SJCRH30 (cell line): ENCODE measurements around the gene HLA-C. TPM values are rescaled to one million over a fixed set of nuclear protein-coding genes. Genes with fewer than 3 reads are reported as not detected.

Experiments
- DNase-seq, 2 experiments: peaks; one replicate each; pipeline ENCODE4 v3.0.0-alpha.2; 2015 to 2020
- H3K27ac ChIP-seq: fragments of 250-450 bp; sonication (Bioruptor Pico); 2 replicates; pipeline ENCODE4 v1.5.1; 2020; ENCODE audit warnings: mild to moderate bottlenecking, moderate library complexity
- H3K27me3 ChIP-seq: fragments of 250-450 bp; sonication (Bioruptor Pico); 2 replicates; pipeline ENCODE4 v1.5.1; 2020; ENCODE audit warnings: mild to moderate bottlenecking, moderate library complexity
- H3K36me3 ChIP-seq: fragments of 250-450 bp; sonication (Bioruptor Pico); 2 replicates; pipeline ENCODE4 v1.5.1; 2020; ENCODE audit warnings: mild to moderate bottlenecking, moderate library complexity
- H3K4me1 ChIP-seq: fragments of 250-450 bp; sonication (Bioruptor Pico); 2 replicates; pipeline ENCODE4 v1.5.1; 2020; ENCODE audit warnings: mild to moderate bottlenecking, moderate library complexity
- H3K4me3 ChIP-seq: fragments of 250-450 bp; sonication (Bioruptor Pico); 2 replicates; pipeline ENCODE4 v1.5.1; 2020; ENCODE audit warnings: mild to moderate bottlenecking, moderate library complexity
- H3K9me3 ChIP-seq: fragments of 250-450 bp; sonication (Bioruptor Pico); replicated peaks from 2 replicates; pipeline ENCODE4 v1.5.1; 2020; ENCODE audit warnings: mild to moderate bottlenecking, moderate library complexity
- total RNA-seq: library from RNA; depleted of rRNA; stranded (reverse); fragments of >200 nt; shearing (Covaris generic); gene quantifications from 2 replicates; pipeline ENCODE4 v1.2.3, GENCODE V29; 2014; rRNA removed

The HLA-C gene
- 0.73 TPM in 1 of 2 replicates, not detected in the other for total RNA-seq

GRCh38 chr6:31271641-31272357, at the start of gene HLA-C:
HLA-C (minus strand) TSS chr6:31272092; CDS start chr6:31272071, 21 bp downstream.
- Histone ChIP-seq H3K4me1 (no peaks in the 10 kb centered on the region), H3K36me3 (no peaks in the 10 kb centered on the region), H3K27me3 (no peaks in the 10 kb centered on the region), H3K4me3 (no peak within 1 kb of the TSS), H3K9me3 (no peaks in the 10 kb centered on the region), H3K27ac (no peak within 1 kb of the TSS)
- peak in 1 of 2 experiments; percentile 3 for DNase-seq

GRCh38 chr6:31321005-31321707, 49.3 kb upstream of the HLA-C start:
- H3K27ac ChIP-seq: no peak overlapping the region
- no peaks in the 10 kb centered on the region for H3K4me1 ChIP-seq
- no peak for DNase-seq
- H3K27me3 ChIP-seq: no peaks in the 10 kb centered on the region
- H3K36me3 ChIP-seq: no peaks in the 10 kb centered on the region
- H3K4me3 ChIP-seq: no peak overlapping the region
- H3K9me3 ChIP-seq: no peaks in the 10 kb centered on the region

- Histone ChIP-seq H3K9me3 (no peaks in the 10 kb centered on the region), H3K4me3 (no peak overlapping the region), H3K4me1 (no peaks in the 10 kb centered on the region), H3K36me3 (no peaks in the 10 kb centered on the region), H3K27me3 (no peaks in the 10 kb centered on the region), H3K27ac (no peak overlapping the region)
- peak in 1 of 2 experiments; percentile 7 for DNase-seq
Observed at GRCh38 chr6:31317036-31317435, 45.1 kb upstream of the HLA-C start.

- Histone ChIP-seq H3K4me3 (no peak overlapping the region), H3K9me3 (no peaks in the 10 kb centered on the region), H3K36me3 (no peaks in the 10 kb centered on the region), H3K4me1 (no peaks in the 10 kb centered on the region), H3K27me3 (0 out of 2 replicates have a peak, but pooled peaks cover 3% of the 10 kb centered on the region), H3K27ac (no peak overlapping the region)
- DNase-seq: no peak
Observed at GRCh38 chr6:31309641-31310040, 37.7 kb upstream of the HLA-C start.

- no peak overlapping the region for H3K27ac ChIP-seq
- H3K4me1 ChIP-seq: no peaks in the 10 kb centered on the region
- no peak overlapping the region for H3K4me3 ChIP-seq
- H3K9me3 ChIP-seq: no peaks in the 10 kb centered on the region
- DNase-seq: no peak
- H3K27me3 ChIP-seq: 0 out of 2 replicates have a peak, but pooled peaks cover 3% of the 10 kb centered on the region
- no peaks in the 10 kb centered on the region for H3K36me3 ChIP-seq
Observed at GRCh38 chr6:31308845-31309175, 36.9 kb upstream of the HLA-C start.

GRCh38 chr6:31308050-31308844, 36.4 kb upstream of the HLA-C start:
- H3K27me3 ChIP-seq: 0 out of 2 replicates have a peak, but pooled peaks cover 3% of the 10 kb centered on the region
- H3K4me3 ChIP-seq: no peak overlapping the region
- H3K36me3 ChIP-seq: no peaks in the 10 kb centered on the region
- H3K4me1 ChIP-seq: no peaks in the 10 kb centered on the region
- DNase-seq: no peak
- no peak overlapping the region for H3K27ac ChIP-seq
- H3K9me3 ChIP-seq: no peaks in the 10 kb centered on the region

GRCh38 chr6:31307669-31308049, 35.8 kb upstream of the HLA-C start:
- no peaks in the 10 kb centered on the region for H3K9me3 ChIP-seq
- 0 out of 2 replicates have a peak, but pooled peaks cover 3% of the 10 kb centered on the region for H3K27me3 ChIP-seq

GRCh38 chr6:31305703-31306219, 33.9 kb upstream of the HLA-C start:
- DNase-seq: no peak
- Histone ChIP-seq H3K27ac (no peak overlapping the region), H3K36me3 (no peaks in the 10 kb centered on the region), H3K4me1 (no peaks in the 10 kb centered on the region), H3K9me3 (no peaks in the 10 kb centered on the region), H3K27me3 (no peaks in the 10 kb centered on the region), H3K4me3 (no peak overlapping the region)

More at GRCh38 chr6:31307669-31308049, 35.8 kb upstream of the HLA-C start:
- Histone ChIP-seq H3K4me3 (no peak overlapping the region), H3K4me1 (no peaks in the 10 kb centered on the region), H3K36me3 (no peaks in the 10 kb centered on the region), H3K27ac (no peak overlapping the region)
- DNase-seq: no peak

GRCh38 chr6:31304683-31305082, 32.8 kb upstream of the HLA-C start:
- Histone ChIP-seq H3K4me3 (no peak overlapping the region), H3K9me3 (no peaks in the 10 kb centered on the region), H3K27me3 (no peaks in the 10 kb centered on the region), H3K36me3 (no peaks in the 10 kb centered on the region), H3K4me1 (no peaks in the 10 kb centered on the region), H3K27ac (no peak overlapping the region)
- DNase-seq: no peak

- no peak overlapping the region for H3K4me3 ChIP-seq
- no peaks in the 10 kb centered on the region for H3K4me1 ChIP-seq
- no peak for DNase-seq
- no peak overlapping the region for H3K27ac ChIP-seq
- H3K9me3 ChIP-seq: no peaks in the 10 kb centered on the region
- H3K27me3 ChIP-seq: no peaks in the 10 kb centered on the region
- H3K36me3 ChIP-seq: no peaks in the 10 kb centered on the region
Observed at GRCh38 chr6:31300797-31301196, 28.9 kb upstream of the HLA-C start.

GRCh38 chr6:31299947-31300346, 28.1 kb upstream of the HLA-C start:
- Histone ChIP-seq H3K4me3 (no peak overlapping the region), H3K27me3 (no peaks in the 10 kb centered on the region), H3K9me3 (no peaks in the 10 kb centered on the region), H3K36me3 (no peaks in the 10 kb centered on the region), H3K27ac (no peak overlapping the region), H3K4me1 (no peaks in the 10 kb centered on the region)
- no peak for DNase-seq

- H3K4me3 ChIP-seq: no peak overlapping the region
- no peak overlapping the region for H3K27ac ChIP-seq
- H3K9me3 ChIP-seq: no peaks in the 10 kb centered on the region
- no peaks in the 10 kb centered on the region for H3K36me3 ChIP-seq
- DNase-seq: no peak
- H3K27me3 ChIP-seq: no peaks in the 10 kb centered on the region
- H3K4me1 ChIP-seq: no peaks in the 10 kb centered on the region
Observed at GRCh38 chr6:31299511-31299910, 27.6 kb upstream of the HLA-C start.

- Histone ChIP-seq H3K4me3 (no peak overlapping the region), H3K36me3 (no peaks in the 10 kb centered on the region), H3K9me3 (no peaks in the 10 kb centered on the region), H3K27me3 (no peaks in the 10 kb centered on the region), H3K4me1 (no peaks in the 10 kb centered on the region), H3K27ac (no peak overlapping the region)
- DNase-seq: no peak
Observed at GRCh38 chr6:31294056-31294455, 22.2 kb upstream of the HLA-C start.

GRCh38 chr6:31293343-31293742, 21.5 kb upstream of the HLA-C start:
- Histone ChIP-seq H3K27me3 (no peaks in the 10 kb centered on the region), H3K4me1 (no peaks in the 10 kb centered on the region), H3K9me3 (no peaks in the 10 kb centered on the region), H3K27ac (no peak overlapping the region), H3K36me3 (no peaks in the 10 kb centered on the region), H3K4me3 (no peak overlapping the region)
- DNase-seq: peak; percentile 14 to 61

GRCh38 chr6:31289788-31290187, 17.9 kb upstream of the HLA-C start:
- H3K4me1 ChIP-seq: no peaks in the 10 kb centered on the region
- H3K4me3 ChIP-seq: no peak overlapping the region

More at GRCh38 chr6:31289788-31290187, 17.9 kb upstream of the HLA-C start:
- Histone ChIP-seq H3K9me3 (no peaks in the 10 kb centered on the region), H3K27me3 (no peaks in the 10 kb centered on the region), H3K36me3 (no peaks in the 10 kb centered on the region), H3K27ac (no peak overlapping the region)
- no peak for DNase-seq
